Stimulated activated CD8-positive, alpha-beta memory T cell treated with anti-CD3 and anti-CD28 coated beads, Interleukin-7, amount 100 ng/mL, for 48 hours (primary cell): Measurements from ENCODE around the gene ZCCHC14.
"Not testable (repeated sequence)": the region's sequence is repeated elsewhere in the genome, so short reads cannot be mapped to it uniquely, and the experiment has no call there.

Experiments
- DNase-seq, 2 donors: peaks; one replicate each; pipeline ENCODE4 v3.0.0-alpha.2; 2020; ENCODE audit warnings: low read depth in 1 of 2; ENCODE audit errors: extremely low read depth in 1 of 2

Gene ZCCHC14

DNA sequence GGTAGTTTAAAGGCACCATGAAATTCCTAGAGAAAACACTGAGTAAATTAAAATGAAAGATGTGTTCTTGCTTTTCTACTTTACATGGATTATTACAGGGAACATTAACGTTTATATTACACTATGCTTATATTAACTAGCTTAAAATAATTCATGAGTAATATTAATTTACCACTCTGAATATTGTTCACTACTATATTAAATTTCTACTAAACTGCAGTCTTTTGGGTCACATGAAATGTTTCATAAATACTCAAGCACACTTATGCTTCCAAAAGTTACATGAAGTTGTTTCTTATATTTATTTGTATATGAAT lies 104.0 kb downstream of the ZCCHC14 start:
- DNase-seq: no peak

DNA sequence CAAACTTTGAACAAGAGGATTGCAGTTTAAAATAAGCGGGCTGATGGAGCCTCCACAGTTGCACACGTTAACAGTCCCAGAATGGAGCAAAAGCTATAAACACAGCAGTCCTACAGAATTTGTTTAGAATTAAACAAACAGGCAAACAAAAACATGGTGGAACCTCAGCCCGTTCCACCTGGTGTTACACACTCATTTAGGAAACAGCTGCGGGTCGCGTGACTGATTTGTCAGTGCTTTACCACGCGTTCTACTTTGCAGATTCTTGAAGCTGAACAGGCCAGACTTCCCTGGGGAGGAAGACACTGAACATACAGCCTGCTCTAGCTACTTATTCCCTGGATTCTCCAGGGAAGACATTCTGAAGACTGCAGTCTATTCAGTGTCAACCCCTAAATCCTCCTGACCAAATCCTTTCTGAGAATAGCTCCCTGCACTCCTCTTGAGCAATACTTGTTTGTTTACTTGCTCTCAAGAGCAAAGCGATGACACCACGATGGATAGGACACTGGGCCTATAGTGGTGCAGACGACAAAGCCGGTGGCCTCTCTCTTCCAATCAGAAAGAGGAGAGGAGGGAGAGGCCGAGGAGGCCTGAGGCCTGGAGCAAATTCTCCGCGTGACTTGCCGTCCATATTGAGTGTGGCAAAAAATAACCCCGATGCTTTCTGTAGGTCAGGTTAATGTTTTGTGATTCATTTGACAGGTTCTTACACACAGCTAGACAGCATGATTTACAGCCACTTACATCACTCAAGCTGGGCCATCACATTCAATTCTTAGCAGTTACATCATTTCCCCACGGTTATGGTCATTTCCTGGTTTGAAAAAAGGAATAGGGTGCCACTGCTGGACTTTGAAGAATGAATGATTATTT lies 104.6 kb downstream of the ZCCHC14 start:
- peak; percentile 60 to 89 for DNase-seq

DNA sequence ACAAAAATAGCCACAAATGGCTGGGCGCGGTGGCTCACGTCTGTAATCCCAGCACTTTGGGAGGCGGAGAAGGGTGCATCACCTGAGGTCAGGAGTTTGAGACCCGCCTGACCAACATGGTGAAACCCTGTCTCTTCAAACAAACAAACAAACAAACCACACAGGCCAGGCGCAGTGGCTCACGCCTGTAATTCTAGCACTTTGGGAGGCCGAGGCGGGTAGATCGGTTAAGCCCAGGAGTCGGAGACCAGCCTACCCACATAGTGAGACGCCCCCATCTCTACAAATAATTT lies 108.0 kb downstream of the ZCCHC14 start:
- not testable (repeated sequence) for DNase-seq

DNA sequence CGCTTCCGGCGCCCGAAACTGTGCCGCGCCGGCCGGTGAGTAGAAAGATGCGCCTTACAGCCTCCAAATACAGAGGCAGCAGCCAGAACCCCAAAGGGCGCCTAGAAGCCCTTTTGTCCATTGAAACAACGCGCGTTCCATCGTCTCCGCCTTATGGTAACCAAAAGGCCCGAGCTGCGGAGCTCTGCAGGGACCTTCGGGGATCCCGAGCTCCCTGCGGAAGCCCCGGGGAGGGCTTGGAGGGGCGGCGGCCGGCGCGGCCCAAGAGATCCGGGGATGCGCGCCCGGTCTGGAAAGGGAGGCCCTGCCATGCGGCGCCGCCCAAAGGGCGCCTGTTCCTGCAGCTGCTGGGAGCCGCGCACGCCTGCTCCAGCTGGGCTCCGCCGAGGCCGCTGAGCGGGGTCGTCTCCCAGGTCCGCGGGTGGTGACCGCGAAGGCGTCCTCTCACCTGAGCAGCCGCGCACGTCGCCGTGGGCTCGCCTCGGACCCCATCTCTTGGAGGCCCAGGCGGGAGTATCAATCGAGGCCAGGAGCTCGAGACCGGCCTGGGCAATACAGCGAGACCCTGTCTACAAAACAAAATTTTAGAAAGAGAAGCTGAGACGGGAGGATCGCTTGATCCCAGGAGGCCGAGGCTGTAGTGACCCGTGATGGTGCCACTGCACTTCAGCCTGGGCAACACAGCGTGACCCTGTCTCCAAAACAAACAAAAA lies 108.5 kb downstream of the ZCCHC14 start:
- peak; percentile 14 to 26 for DNase-seq

DNA sequence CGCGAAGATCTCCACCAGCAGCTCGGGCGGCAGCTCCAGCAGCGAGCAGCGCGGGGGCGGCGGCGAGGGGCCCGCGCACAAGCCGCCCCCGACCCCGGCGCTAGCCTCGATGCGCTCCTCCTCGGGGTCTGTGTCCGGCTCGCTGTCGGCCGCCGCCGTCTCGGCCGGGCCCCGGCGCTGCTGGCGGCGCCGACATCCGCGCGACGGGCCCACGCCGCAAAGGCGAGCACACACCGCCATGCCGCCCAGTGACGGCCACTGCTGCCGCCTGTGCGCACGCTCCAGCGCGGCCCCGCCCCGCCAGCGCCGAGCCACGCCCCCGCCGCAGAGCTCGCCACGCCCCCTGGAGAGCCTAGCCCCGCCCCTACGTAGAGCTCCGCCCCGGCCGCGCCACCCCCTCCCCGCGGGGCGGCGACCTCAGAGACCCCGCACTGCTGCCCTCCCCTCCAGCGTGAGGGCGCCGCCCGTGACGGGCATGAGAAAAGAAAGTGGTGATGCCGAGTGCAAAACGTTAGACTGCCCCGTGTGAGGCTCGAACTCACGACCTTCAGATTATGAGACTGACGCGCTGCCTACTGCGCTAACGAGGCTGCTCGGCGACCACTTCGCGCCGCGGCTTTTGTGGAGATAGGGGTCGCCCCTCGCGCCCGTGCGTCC lies 109.2 kb downstream of the ZCCHC14 start, which contains the start of gene FBXO31:
TSS of gene FBXO31 (minus strand) at position 272 of the 657 bp plus-strand sequence. CDS start at position 240, 32 bp downstream.
- peak; percentile 80 to 85 for DNase-seq

DNA sequence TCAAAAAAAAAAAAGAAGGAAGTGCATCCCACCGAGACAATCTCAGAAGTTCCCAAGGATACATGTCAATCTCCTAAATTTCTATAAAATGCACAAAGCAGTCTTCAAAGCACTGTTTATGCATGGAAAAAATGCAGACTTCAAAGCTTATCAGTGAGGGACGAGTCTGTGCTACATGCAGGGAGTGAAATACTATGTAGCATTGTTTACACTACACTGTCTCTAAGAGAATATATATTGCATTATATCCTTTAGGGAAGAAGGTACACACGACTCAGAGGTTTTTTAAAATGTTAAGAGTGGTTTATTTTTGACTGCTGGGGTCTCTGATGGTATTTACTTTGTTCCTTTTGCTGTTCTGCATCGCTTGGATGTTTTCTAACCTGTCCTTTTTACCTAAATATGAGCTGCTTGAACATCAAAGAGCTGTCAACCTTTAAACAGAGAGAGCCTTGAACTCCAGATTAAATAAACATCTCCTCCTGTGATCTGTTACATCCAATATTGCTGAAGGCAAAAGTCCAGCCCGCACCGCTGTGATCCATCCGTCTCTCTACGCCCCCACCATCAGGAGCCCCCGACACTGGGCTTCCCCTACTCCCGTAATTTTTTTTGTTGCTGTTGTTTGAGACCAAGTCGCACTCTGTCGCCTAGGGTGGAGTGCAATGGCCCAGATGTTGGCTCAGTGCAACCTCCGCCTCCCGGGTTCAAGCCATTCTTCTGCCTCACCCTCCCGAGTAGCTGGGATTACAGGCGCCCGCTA lies 110.6 kb downstream of the ZCCHC14 start:
- DNase-seq: no peak

DNA sequence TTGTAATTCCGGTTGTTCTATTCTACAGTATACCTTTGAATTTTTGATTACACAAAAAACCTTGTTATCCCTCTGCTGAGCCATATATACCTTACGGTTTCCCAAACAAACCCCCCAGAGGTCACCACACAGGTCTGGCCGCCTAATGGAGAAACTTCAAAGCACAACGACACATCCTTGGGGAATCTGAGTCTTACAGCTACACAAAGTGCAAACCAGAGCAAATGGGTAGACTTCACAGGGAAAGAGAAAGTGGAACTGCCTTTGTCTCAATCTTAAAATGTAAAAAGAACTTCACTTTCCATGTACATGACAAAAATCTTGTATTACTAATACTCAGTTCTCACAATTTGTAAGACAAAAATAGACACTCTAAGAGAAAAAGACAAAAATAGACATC lies 111.9 kb downstream of the ZCCHC14 start:
- DNase-seq: no peak

DNA sequence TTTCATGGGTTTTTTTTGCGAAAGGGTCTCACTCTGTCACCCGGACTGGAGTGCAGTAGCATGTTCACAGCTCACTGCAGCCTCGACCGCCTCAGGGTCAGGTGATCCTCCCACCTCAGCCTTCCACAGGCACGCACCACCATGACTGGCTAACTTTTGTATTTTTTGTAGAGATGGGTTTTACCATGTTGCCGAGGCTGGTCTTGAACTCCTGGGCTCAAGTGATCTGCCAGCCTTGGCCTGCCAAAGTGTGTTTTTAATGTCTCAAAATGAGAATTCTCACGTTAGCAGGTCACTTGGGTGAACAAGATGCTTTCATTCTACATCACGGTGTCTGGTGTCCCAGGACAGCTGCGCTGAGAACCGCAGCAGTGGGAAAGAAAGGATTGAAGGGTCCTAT lies 112.4 kb downstream of the ZCCHC14 start:
- DNase-seq: no peak

DNA sequence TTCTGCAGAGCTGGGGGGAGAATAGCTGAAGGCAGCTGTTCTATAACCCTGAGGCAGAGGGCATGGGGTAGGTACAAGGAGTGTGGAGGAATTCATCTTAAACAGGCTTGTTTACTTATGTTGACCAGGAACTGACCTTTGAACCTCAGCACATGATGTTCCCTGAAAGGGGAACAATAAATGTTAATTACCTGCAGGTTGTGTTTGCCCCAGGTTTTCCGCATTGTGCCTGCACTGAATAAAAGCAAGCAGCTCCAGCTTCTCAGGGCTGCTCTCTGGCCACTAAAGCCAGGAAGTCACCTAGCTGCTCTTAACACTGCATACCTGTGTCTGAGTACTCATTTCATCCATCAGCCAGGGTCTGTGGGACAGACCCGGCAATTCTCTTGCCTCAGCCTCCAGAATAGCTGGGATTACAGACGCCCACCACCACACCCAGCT lies 113.5 kb downstream of the ZCCHC14 start:
- DNase-seq: not testable (repeated sequence)

DNA sequence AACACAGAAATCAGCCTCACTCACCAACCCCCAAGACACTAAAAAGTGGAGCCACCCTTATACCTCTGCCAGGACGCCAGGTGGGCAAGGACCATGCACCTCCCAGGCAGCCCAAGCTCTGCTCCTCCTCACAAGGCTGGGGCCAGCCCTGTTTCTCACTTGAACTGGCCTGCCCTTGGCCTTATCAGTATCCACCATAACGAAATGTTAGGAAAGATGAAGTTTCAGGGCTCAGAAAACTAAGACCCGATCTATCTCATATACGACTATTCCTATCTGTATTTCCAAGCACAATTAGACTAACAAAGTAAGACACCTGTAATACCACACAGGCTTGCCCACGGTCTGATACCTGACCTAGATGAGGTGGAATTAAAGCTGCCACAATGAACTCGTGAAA lies 116.2 kb downstream of the ZCCHC14 start:
- DNase-seq: no peak

DNA sequence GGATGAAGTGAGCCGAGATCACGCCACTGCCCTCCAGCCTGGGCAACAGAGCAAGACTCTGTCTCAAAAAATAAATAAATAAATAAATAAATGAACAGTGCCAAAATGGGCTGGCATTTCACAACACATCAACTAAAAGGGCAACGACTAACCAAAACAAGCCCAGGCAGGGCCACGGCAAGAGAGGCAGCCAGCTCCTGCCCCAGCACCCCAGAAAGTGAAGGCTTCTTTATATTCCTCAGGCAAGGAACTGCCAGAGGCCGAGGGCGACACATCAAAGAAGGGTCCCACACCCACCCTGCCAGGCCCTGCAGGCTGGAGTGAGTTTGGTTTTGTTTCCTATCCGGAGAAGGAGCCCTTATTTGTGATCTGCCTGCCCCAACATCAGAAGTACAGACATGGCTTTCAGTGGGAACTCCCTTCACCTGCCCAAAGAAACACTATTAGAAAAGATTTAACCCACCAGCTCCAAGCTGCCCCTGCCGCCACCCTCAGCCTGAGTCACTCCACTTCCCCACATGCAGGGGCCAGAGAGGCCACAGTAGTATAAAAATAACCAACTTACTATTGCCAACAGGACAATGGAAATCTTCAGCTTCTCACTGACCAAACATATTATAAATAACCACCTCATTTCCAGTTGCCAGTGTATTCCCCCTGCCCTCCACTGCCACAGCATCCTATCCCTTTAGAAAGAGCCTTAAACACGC lies 117.2 kb downstream of the ZCCHC14 start:
- DNase-seq: no peak

DNA sequence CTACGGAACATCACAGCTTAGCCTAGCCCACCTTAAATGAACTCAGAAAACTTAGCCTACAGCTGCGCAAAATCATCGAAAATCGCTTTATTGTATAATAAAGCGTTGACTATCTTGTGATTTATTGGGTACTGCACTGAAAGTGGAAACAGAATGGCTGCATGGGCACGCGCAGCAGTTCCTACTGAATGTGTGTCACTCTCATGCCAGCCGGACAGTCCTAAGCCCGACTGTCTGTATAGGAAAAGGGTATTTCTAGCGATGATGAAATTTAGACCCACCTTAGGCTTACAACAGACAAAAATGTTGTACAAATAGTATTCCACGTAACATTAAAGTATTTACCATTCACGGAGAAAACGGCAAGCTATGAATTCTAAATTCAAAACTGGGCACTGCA lies 118.5 kb downstream of the ZCCHC14 start:
- DNase-seq: no peak

DNA sequence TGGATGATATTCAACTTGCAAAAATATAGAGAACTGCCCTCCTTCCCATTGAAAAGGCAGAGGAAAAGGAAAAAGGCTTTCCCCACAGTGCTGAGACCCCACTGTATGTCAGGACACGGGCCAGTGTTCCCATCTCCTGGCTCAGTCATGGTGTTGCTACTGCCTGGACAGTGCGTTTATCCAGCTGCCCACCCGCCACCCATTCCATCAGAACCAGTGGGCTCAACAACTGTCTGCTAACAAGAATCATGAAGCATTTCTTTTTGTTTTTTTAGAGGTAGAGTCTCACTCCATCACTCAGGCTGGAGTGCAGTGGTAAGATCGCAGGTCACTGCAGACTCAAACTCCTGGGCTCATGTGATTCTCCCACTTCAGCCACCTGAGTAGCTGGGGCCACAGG lies 120.5 kb downstream of the ZCCHC14 start:
- DNase-seq: no peak

DNA sequence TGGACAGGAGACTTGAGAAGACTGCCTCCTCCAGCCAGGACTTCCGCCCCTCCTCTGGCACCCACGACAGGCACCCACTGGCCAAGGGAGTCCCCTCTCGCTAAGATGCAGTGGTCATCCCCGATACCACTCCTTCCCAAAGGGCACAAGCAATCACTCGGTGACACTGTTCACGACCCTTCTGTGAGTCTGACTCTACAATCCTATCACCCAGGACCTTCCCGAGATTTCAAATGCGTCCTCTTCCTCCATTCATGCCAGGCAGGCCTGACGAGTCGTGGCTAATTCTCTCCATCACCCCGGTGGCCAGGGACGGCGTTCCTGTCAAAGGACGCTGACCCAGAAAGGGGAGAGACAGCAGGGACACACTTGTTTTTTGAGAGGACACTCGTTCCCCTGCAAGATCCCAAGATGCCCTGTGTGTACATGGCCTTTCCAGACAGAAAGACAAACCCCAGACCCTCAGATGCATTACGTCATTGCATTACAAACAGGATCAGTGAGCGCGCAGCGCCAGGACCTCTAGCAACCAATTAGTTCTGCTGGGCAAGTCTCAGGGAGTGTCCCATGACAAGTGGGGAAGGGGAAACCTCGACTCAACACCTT lies 121.5 kb downstream of the ZCCHC14 start:
- no peak for DNase-seq

DNA sequence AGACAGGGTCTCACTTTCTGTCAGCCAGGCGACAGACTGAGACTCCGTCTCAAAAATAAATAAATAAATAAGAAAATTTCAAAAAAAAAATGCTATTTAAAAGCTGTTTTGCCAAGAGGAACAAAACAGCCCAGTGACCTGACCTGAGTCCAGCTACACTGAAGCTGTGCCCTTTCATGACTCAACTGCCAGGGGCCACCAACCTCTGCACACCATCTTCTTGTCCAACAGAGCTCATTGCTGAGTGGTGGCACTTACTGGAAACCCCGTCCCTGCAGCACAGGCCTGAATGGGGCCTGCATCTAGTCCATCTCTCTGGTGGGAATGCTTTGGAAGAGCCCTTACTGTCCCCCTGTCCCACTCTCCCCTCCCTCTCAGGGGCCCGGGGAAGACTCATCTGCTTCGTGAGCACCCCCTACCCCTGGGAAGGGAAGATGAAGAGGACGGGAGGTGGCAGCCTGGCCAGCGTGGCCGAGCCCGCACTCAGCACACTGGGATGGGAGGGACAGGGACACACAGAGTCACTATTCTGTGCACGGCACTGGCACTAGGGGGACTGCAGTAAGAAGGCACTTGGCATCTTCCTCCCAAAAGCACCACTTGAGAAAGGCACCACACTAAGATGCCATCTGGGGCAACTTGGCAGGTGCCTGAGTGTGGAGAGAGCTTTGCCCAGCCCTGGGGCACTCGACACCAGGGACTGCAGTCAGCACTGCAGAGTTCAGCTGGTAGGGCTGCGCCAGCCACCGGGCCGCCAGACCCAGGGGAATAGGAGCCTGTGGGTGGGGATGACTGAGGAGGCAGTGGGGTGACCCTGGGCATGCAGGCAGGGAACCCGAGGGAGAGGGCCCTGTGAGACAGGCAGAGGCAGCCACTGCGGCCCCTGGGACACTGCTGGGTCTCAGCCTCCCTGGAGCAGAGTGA lies 122.8 kb downstream of the ZCCHC14 start:
- no peak for DNase-seq

DNA sequence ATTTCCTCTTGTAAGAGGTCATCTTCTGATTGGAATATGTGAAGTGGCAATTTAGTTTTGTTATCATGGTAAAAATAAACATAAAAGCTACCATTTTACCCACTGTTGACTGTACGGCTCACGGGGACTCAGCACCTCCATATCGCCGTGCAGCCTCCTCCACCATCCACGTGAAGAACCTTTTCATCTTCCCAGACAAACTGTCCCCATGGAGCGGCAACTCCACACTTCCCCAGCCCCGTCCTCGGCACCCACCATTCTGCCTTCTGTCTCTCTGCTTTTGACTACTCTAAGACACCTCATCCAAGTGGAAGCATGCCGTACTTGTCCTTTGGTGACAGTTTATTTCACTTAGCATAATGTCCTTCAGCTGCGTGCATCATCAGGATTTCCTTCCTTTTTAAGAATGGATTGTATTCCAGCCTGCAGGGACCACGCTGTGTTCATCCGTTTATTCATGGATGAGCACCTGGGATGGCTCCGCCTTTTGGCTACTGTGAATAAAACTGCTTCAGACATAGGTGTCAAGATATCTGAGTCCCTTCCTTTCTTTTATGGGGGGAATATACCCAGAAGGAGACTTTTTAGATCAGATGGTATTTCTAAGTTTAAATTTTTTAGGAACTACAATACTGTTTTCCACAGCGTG lies 123.6 kb downstream of the ZCCHC14 start:
- DNase-seq: no peak

DNA sequence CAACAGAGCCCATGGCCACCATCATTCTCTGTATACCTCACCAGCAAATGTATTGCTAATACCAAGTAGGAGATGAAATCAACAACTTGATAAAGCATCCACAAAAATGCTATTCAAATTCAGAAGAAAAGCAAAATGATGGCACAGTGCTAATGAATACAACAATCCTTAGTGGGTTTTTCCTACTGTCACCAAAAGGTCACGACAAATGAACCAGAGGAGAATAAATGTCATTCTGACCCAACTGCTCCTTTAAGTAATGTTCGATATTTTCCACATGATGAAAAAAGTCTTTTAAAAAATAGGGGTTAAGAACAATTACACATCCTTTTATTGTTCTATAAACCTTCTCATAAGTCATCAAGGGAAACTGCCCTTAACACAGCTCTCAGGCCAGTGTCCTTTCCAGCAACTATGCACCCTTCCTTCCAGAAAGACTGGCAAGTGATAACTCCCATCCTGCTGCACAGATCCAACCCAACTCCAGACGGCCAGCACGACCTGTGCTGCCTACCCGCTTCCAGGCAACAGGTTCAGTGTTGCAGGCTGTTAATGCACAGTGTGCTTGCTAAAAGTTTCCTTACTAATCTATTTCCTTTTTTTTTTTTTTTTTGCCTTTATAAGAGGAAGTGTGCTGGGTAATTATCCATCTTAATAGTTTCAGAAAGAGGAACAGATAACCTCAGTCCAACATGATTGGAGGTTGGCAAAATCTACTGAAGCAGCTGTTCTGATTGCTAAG lies 124.6 kb downstream of the ZCCHC14 start:
- no peak for DNase-seq

DNA sequence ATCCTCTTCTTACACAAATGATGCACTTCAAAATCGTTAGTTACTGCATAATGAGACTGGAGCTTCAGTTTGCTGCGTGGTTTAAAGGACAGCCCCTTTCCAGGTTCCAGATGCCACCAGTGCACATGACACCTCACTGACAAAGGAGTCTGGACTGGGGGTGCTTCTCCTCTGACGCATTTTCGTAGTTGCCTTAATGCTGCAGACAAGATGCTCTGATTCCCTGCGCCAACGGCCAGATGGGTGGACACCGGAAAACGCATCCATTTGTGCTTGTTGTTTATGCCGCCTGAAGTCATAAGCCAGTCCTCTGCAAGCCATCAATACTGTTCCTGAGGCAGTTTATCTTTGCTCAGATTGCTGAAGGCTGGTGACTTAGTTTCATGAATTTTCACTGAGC lies 125.3 kb downstream of the ZCCHC14 start:
- no peak for DNase-seq
